NCI-H2107 treated with DMSO at 0.1 percent for 48 hours (cell line): ENCODE results near the gene EML6.
"Not testable (repeated sequence)": the region's sequence is repeated elsewhere in the genome, so short reads cannot be mapped to it uniquely, and the experiment has no call there.

Source experiments
- DNase-seq: peaks from one replicate; lab custom pipeline; 2025; ENCODE audit not compliant: unreplicated experiment; lab: John Stamatoyannopoulos, UW

Gene EML6

GRCh38 chr2:54723131-54723995 lies at the start of gene EML6:
Gene EML6, plus strand, starts transcription at chr2:54723662. Its CDS starts 1,400 bp downstream, at chr2:54725062.
- peak; percentile 94 for DNase-seq

GRCh38 chr2:54675281-54675680 lies 48.2 kb upstream of the EML6 start:
- DNase-seq: no peak

DNA sequence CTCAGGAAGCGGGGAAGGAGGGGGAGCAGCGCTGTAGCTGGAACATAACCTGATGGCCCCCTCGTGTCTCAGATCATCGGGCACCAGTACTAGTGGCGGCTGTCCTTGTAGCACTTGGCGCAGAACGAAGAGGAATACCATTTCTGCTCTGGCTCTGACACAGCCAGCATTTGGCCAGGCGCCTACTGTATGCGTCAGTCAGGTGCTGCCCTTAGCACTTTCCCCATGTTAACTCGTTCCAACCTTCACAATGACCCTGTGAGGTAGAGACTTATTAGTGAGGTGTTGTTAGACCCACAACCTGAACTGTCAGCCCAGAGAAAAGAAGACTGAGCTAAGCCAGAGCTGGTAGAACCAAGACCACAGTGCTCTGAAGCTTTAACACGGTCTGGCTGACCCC lies 47.7 kb upstream of the EML6 start:
- DNase-seq: no peak

DNA sequence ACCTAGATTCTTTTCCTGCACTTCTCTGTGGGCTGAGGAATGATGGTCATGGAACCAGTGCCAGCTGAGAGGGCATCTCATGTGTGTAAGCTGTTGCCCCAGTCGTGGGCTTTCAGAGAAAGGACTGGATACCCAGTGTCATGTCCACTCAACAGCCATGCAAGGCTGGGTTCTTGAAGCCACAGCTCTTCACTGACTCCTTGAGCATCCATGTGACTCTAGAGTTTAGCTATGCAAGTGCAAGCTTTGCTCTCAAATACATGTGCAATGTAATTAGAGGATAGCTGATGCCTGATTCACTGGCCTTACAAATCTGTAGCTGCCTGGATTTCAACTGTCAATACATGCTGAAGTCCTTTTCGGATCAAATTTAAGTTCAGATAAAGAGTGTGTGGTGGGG lies 46.8 kb upstream of the EML6 start:
- DNase-seq: no peak

DNA sequence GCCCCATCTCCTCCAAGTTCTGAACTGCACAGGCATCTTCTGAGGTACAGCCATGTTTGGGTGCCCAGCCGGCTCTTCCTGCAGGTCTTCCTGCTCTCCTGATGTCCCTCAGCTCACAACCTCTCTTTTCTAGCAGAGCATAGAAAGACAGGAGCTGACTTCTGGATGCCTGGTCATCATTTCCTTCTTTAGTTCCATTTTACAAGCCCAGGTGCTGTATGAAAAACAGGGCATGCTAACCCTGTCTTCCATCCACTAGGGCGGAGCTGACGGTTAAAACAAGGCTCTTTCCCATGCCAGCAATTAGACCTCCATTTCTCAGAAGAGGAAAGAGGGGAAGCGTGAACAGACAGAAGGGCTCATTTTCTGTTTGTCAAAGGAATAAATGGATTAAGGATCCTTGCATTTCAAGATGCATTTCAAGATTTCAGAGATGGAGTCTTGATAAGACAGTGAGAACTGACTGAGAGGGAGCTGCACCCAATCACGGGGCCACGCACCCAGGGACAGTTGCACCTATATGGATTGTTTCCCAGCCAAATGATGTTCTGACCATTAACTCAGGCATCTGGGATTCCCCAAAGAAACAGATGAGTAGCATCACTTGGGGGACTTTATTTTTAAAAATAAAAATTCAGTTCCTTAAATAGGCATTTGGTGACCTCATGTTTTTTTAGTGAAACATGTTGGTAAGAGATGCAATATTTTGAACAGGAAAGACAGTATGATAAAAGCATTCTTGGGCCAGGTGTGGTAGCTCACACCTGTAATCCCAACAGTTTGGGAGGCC lies 45.8 kb upstream of the EML6 start:
- DNase-seq: no peak

- DNase-seq: peak; percentile 65
These were observed 44.7 kb upstream of the EML6 start for GRCh38 chr2:54678719-54679118.

- DNase-seq: no peak
These were observed 42.9 kb upstream of the EML6 start for GRCh38 chr2:54680397-54681041.

DNA sequence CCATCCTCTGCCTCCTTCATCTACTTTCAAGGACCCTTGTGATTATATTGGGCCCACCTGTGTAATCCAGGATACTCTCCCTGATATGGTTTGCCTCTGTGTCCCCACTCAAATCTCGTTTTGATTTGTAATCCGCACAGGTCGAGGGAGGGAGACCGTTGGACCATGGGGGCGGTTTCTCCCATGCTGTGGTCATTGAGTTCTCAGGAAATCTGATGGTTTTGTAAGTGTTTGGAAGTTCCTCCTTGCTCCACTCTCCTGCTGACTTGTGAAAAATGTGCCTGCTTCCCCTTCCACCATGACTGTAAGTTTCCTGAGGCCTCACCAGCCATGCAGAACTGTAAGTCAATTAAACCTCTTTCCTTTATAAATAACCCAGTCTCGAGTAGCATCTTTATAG lies 42.0 kb upstream of the EML6 start:
- no peak for DNase-seq

- no peak for DNase-seq
These were observed 39.9 kb upstream of the EML6 start for GRCh38 chr2:54683596-54683995.

DNA sequence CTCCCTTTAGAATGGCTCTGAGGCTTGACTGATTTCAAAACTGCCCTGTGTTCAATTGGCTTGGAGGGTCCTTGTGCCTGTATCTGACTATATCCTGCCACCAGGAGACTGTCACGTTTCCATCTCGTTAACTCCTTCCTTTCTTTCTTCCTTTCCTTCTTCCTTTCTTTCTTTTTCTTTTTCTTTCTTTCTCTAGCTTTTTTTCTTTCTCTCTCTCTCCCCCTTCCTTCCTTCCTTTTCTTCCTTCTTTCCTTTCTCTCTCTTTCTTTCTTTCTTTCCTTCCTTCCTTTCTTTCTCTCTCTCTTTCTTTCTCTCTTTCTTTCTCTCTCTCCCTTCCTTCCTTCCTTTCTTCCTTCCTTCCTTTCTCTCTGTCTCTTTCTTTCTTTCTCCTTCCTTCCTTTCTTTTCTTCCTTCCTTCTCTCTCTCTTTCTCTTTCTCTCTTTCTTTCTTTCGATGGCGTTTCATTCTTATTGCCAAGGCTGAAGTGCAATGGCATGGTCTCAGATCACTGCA lies 38.1 kb upstream of the EML6 start:
- no peak for DNase-seq

DNA sequence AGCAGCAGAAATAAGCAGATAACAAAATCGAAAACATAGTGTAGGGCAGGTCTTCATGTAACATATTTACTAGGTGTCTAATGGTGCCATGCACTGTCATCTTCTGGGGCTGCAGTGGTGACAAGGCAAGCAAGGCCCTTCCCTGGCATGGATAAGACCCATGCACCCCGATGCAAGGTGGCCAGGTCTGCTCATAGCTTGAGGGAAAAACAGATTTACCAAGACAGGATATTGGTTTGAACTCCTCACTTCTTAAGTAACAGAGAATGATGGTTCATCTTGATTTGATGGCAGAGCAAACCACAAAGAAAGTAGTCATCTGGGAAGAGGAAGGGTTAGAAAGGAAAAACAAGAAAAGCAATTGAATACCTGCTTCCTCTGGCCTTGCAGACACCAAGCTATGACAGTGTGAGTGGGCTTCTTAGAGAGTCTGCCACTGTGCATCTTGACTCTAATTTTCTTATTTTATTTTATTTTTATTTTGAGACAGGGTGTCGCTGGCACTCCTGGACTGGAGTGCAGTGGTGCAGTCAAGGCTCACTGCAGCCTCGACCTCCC lies 35.8 kb upstream of the EML6 start:
- no peak for DNase-seq

- no peak for DNase-seq
These were observed 31.9 kb upstream of the EML6 start for GRCh38 chr2:54691445-54692135.

DNA sequence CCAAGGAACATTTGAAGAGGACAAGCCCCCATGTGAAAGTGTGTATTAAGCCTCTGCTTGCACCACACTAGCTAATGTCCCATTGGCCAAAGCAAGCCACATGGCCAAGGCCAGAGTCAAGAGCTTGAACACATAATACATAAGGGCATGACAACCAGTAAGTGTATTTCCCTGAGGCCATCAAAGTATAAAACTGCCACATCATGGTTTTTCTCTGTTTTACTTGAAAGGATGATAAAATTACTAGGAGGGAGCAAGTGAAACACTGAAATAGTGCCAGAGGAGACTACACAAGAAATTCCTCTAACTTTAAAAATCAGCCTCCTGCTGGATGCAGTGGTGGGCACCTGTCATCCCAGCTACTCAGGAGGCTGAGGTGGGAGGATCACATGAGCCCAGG lies 30.9 kb upstream of the EML6 start:
- no peak for DNase-seq

DNA sequence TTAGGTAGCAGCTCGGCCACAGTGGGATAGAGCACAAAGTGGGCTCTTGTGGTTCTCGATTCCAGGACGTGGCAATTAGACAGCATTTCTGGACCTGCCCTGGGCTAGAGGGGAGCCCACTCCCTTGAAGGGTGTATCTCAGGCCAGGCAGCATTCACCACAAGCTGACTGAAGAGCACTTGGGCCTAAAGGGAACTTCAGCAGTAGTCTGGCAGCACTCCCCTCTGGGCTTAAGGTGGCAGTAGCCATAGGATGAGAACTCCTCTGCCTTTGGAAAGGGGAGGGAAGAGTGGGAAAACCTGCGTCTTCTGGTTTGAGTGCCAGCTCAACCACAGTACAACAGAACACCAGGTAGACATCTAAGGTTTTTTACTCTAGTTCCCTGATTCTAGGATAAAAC lies 28.1 kb upstream of the EML6 start:
- no peak for DNase-seq

DNA sequence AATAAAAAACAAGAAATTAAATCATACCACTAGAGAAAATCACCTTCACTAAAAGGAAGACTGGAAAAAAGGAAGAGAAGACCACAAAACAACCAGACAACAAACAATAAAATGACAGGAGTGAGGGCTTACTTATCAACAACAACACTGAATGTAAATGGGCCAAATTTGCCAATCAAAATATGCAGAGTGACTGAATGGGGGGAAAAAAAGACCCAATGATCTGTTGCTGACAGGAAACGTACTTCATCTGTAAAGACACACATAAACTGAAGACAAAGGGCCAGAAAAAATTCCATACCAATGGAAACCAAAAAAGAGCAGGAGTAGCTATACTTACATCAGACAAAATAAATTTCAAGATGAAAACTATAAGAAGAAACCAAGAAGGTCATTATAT lies 25.5 kb upstream of the EML6 start:
- no peak for DNase-seq

GRCh38 chr2:54698926-54699325 lies 24.5 kb upstream of the EML6 start:
- not testable (repeated sequence) for DNase-seq

DNA sequence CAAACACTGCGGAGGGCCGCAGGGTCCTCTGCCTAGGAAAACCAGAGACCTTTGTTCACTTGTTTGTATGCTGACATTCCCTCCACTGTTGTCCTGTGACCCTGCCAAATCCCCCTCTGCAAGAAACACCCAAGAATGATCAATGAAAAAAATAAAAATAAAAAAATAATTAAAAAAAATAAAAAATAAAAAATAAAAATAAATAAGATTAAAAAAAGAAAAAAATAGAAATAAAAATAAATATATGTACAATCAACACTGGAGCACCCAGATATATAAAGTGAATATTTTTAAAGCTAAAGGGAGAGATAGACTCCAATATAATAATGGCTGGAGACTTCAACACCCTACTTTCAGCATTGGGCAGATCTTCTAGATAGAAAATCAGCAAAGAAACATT lies 23.8 kb upstream of the EML6 start:
- no peak for DNase-seq

GRCh38 chr2:54701029-54701428 lies 22.4 kb upstream of the EML6 start:
- DNase-seq: no peak

DNA sequence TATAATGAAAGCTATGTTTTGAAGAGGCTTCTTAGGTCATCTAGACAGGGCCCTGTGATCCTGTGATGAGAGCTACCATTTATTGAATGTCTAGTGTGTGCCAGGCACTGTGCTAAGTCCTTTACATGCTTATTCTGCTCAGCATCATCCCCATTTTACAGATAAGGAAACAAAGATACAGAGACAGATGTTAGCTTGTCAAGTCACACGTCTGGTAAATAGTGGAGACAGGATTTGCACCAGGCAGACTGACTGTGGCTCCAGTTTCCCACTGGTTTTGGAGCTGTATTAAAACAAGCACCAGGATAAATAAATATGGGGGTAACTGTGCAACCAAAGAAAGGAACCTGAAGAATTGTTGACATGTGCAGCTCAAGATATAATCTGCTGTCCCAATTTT lies 19.2 kb upstream of the EML6 start:
- DNase-seq: no peak

GRCh38 chr2:54704688-54705605 lies 18.5 kb upstream of the EML6 start:
- DNase-seq: peak; percentile 74
